HG03025 (cell line): ENCODE results near the gene PSME2.
A peak's percentile ranks its signal among the peaks of the same experiment; 100 is the strongest.
"Not testable (repeated sequence)": the region's sequence is repeated elsewhere in the genome, so short reads cannot be mapped to it uniquely, and the experiment has no call there.

Experiments used
- ATAC-seq: cut with Tn5 transposase; IDR thresholded peaks from one replicate; pipeline ENCODE4 v1.9.1; 2021; ENCODE audit warnings: mild to moderate bottlenecking, moderate library complexity; ENCODE audit not compliant: unreplicated experiment, low FRiP score

The PSME2 gene

DNA sequence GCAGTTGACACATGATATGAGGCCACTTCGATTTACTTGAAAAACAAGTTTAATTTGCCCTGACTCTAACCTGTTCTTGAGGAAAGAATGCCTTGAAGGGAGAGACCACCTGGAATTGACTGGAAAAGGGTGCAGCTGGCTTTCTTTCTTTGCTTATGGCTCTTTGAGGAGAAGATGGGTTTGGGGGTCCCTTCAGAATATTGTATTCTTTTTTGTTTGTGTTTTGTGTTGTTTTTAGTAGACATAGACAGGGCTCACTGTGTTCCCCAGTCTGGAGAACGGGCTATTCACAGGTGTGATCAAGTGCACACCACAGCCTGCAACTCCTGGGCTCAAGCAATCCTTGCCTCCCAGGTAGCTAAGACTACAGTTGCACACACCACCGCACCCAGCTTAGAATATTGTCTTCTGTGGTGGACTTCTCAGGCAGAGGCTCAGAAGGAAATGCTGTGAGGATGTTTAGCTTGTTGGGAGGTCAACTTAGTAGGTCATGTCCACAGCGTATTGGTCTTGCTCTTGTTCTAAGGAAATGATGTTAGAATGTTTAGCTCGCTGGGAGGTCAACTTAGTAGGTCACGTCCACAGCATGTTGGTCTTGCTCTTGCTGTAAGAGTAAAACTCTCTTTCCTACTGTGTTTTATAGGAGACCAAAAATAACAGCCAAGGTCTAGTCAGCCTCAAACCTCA, 30.1 kb downstream of the PSME2 start:
- ATAC-seq: no peak

DNA sequence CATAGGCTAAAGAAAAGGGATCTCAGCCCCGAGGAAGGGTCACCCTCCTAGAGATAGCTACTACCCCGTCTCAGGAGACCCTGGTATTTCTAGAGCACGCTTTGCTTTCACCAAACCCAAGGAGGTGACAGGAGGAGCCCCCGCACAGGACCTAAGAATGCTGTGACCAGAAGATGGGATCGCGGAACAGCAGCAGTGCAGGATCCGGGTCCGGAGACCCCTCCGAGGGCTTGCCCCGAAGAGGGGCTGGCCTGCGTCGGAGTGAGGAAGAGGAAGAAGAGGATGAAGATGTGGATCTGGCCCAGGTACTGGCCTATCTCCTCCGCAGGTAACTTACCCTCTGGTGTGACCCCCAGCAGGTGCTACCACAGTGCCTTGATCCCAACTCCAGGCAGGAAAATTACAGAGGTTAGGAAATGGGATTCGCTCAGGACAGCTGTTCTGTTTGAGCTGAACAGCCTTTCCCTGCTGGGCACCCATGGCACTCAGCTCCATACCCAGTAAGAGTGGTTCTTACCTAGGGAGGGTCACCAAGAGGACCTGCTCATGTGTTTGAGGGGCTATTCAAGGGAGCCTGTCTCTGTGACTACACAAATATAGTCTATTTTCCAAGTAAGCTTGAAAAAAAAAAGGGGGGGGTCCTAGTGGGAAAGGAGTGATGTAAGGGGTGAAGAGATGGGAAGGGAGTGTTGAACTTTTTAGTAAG, 30.8 kb downstream of the PSME2 start:
- ATAC-seq: no peak

DNA sequence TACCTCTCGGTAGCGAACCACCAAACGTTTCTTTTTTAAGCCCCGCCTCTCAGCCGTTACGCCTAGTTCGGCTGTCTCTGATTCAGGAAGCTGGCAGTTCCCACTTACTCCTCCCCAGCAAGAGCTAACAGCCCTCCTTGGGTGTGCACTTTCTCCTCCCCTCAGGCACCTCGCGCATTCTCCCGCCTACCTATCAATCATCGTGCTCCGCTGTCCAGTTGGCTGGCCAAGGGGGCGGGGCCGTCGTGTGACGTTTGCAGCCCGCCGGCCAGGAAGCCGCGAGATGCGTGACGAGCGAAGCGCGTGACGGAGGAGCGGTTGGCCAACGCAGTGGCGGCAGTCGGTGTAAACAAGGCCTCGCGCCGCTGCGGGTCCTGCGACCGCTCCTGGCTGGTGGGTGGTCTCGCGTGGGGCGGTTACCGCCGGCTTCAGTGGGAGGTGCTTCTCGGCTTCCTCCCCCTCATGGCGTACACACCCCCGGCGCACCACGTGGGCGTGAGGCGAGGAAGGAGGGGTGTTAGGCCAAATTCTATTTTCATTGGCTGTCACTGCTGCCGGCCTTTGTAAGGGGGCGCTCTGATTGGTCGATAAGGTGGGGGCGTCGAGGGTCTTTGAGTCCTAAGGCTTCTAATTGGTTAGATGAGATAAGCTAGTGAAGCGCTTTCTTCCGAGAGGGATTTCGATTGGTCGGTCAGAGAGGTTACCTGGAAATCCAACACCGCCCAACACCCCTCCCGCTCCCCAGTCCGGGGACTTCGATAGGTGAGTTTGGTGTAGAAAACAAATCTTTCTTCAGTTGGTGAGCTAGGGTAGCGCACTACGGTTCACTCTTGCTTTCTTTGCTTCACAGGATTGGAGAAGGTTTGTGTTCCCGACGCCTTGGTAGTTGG, 31.6 kb downstream of the PSME2 start, which contains the start of the genes DCAF11 and NRL:
Gene DCAF11 (plus strand): TSS at position 246 of the 890 bp plus-strand sequence. CDS start 818 bp downstream, outside the sequence.
Gene NRL (minus strand): TSS at position 418 of the 890 bp plus-strand sequence. CDS start 32,101 bp downstream, outside the sequence.
- ATAC-seq: peak; percentile 76

DNA sequence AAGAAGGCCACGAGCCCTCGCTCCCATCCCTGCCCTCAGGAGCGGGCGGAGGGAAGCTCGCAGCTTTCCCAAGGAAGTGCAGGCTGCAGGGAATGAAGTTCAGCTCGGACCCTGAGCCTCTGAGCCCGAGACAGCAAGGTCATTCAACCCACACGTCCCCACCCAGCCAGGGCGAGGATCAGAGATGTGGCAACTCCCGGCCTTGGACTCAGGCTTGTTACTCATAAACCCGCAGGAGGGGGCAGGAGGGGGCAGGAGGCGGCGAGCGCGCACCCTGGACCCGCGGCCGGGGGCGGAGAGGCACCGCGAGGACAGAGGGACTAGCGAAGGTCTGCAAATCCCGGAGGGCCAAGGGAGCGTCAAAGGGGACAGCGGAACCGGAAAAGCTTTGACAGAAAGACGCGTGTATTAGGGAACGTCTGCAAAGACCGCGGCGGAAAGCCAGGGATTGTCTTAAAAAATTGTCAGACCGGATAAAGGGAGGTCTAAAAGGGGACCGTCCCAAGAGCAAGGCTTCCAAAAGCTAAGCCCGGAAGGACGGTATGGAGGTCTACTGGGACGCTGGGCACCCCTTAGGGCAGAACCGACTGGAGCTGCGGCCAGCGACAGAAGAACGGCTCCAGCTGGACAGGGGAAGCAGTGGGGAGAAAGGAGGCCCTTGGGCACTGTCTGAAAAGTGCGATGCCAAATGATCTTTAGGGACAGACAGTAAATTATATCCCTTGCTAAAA, 32.4 kb downstream of the PSME2 start:
- peak; percentile 23 for ATAC-seq

DNA sequence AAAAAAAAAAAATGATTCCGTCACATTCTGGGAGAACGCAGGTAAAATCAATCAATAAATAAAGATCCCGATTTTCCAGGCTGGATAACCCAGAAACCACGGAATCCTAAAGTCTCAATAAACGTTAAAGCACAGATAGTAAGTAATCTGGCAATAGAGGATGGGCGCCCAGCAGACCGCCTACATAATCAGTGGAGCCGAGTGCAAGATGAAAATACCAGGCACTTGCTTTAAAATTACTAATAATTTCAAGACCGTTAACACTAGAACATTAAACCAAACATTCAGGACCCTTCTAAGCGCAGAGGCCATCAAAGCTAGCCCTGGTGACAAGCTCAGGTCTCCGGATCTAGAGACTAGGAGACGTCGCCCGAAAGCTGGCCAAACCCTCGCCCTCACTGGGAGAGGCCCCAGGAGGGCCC, 33.0 kb downstream of the PSME2 start:
- no peak for ATAC-seq

DNA sequence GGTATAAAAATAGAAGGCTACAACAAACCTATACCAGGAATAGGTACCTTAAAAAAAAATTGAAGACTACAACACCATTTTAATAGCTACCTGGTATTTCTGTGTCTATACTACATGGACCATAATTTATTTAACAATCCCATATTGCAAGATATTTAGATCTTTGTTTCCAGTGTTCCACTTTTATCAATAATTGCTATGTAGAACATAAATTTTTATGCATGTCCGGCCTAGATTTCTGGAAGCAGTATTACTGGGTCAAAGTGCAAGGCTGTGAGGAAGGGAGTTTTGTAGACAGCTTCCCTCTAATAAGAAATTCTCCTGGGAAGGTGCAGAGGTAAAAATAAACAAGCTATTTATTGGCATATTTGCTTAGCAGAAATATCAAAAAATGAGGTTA, 35.9 kb downstream of the PSME2 start:
- no peak for ATAC-seq

DNA sequence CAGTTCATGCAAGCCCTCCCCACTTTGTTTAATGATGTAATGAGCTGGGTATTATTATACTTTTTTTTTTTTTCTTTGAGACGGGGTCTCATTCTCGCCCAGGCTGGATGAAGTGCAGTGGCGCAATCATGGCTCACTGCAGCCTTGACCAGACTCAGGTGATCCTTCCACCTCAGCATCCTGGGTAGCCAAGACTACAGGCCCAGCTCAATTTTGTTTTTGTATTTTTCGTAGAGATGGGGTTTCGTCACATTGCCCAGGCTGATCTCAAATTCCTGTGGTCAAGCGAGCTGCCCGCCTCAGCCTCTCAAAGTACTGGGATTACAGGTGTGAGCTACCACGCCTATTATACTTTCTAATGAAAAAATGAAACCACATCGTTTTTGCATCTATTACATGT, 36.4 kb downstream of the PSME2 start:
- ATAC-seq: no peak

DNA sequence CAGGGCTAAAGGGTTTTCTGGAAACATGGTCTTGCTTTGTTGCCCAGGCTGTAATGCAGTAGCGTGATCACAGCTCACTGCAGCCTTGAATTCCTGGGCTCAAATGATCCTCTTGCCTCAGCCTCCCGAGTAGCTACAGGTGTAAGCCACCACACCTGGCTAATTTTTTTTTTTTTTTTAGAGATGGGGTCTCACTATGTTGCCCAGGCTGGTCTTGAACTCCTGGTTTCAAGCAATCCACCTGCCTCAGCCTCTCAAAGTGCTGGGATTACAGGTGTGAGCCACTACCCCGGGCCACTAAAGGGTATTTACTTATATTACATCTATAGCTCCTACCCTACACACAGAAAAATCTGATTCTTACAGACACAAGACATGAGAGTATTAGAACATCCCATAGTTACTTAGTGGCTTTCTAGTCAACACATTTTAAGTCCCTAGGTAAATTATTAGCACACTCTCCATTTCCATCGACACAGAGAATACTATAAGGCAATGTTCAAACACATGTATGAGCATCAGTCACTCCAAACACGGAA, 38.0 kb downstream of the PSME2 start:
- no peak for ATAC-seq

DNA sequence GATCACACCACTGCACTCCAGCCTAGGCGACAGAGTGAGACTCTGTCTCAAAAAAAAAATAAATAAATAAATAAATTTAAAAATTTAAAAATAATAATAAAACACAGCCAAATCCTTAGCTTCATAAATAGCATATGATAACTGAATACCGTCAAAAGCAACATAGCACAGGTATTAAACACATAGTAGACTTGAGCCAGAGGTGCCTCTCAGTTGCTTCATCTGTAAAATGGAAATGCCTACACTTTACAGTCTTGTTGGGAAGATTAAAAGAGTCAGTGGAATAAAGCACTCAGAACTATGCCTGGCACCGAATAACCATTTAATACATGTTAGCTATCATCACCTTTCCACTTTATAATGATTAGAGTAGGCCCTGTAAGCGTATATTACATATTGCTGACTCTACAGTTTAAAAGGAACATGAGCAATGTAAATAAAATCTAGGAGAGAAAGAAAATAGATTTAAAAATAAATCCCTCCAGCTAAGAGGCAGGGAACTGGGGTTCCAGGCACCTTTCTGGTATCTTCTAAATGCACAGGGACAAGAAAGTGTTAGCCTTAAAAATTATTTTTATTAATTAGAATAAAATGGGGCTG, 39.6 kb downstream of the PSME2 start:
- ATAC-seq: no peak

DNA sequence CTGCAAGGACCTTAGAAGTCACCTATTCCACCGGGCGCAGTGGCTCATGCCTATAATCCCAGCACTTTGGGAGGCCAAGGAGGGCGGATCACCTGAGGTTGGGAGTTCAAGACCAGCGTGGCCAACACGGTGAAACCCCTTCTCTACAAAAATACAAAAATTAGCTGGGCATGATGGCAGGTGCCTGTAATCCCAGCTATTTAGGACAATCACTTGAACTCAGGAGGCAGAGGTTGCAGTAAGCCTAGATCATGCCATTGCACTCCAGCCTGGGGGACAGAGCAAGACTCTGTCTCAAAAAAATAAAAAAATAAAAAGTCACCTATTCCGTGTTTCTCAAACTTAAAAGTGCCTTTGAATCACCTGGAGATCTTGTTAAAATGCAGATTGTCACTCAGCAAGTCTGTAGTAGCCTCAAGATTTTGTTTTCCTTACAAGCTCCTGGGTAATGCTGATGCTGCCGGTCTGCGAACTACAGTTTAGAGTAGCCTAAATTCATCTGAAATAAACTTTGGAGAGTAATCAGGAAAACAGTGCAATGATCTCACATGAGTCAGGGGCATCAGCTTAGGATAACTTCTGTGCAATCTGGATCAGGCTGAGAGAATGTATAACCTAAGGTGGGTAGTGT, 40.7 kb downstream of the PSME2 start:
- ATAC-seq: not testable (repeated sequence)

DNA sequence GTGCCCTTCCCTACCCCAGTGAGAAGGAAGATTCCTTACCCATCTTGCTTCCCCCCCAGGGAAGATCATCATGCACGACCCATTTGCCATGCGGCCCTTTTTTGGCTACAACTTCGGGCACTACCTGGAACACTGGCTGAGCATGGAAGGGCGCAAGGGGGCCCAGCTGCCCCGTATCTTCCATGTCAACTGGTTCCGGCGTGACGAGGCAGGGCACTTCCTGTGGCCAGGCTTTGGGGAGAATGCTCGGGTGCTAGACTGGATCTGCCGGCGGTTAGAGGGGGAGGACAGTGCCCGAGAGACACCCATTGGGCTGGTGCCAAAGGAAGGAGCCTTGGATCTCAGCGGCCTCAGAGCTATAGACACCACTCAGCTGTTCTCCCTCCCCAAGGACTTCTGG, 43.0 kb downstream of the PSME2 start:
- ATAC-seq: no peak

DNA sequence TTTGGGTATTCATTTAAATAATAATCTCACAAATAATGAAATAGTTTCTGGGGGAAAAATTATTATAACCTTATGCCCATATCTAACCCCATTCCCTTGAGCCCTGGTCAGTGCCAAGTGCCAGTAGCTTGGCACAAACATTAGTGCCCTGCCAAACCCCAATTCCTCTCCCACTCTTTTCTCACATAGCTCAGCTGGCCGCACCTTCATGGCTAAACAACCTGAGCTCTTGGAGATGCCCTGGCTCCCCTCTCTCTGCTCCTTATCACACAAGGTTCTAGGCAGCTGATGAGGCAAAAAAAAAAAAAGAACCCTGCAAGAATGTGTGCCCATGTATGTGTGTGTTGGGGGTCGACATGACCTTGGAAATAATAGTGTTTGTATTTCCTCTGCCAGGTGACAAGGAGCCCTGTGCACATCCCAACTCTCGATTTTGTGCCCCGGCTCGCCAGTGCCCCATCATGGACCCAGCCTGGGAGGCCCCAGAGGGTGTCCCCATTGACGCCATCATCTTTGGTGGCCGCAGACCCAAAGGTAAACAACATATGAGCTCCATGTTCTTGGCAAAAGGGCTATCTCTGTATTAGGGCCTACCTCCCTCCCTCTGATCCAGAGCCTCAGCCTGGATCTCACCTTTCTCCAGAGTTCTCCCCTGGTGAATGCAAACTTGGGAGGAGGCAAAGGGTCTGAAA, 43.9 kb downstream of the PSME2 start:
- ATAC-seq: no peak

DNA sequence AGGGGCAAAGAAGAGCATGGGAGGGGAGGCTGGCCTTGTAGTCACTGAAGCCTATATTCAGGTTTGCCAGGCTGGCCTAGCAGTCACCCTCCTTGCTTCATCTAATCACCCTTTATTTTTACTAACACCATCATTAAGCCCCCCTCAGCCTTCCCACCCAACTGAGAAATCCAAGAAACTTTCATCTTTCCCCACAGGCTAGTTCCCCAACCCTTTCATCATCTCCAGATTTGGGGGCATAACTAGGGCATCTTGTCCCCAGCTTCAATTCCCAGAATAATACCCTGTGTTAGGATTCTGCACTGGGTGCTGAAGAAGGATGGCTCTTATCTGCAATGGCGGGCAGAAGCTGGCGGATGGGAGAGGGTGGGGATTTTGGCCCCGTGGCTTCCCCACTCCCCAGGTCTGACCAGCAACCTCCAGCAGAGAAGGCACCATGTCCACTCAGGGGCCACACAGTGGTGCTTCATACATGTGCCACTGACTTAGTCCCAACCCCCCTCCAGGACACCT, 45.4 kb downstream of the PSME2 start:
- no peak for ATAC-seq

DNA sequence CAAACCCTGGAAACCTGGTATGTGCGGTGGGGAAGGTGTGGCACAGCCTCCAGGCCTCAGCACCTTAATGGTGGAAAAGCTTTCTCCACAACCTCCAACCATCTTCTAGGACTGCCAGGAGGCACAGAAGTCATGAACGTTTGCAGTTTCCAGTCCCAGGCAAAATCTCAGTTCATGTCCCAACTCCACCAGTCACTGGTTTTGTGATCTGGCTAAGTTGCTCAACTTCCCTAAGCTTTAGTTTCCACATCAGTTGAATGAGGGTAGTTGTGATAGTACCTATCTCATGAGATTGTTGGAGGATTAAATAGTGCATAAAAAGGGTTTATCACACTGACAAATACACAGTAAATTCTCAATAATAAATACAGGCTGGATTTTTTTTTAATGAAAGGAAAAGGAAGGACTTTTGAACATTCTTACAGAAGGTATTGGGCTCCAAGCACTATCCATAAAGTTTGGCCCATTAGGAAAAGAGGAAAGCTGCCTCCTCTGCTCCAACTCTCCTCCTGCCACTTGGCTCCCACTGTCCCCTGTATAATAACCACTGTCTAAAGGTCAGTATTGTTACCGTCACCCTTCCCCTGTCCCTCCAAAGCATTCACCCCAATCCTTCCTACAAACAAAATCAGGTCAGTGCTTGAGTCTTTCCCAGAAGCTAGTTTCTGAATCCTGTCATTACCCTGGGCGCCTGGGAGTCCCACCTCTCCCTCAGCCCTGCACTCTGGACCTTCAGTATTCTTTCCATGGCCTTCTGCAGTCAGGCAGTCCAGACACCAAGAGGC, 46.0 kb downstream of the PSME2 start:
- no peak for ATAC-seq

DNA sequence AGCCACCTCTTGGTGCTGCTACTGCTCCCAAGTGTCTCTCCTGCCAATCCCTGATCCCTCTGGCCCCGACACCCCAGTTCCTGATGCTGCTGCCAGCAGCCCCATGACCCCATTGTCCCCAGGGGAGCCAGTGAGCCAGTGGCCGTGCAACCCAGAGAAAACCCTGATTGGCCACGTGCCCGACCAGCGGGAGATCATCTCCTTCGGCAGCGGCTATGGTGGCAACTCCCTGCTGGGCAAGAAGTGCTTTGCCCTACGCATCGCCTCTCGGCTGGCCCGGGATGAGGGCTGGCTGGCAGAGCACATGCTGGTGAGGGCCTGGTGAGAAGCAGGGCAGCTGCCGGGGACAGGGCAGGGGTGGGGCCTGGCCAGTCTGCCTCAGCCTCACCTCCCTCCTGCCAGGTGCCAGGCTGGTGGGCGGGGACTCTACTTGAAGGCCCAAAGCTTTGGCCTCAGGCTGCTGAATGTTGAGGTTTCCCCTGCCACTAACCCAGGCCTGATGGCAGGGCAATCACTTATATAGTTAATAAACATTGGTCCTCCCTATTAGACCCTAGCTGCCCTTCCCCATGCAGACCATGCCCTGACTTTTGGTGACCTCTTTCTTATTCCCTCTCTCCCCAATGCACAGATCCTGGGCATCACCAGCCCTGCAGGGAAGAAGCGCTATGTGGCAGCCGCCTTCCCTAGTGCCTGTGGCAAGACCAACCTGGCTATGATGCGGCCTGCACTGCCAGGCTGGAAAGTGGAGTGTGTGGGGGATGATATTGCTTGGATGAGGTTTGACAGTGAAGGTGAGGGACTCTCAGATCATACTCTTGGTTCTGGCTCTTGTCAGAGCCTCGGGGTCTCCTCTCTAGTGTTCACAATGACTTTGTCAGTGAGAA, 47.2 kb downstream of the PSME2 start:
- no peak for ATAC-seq

DNA sequence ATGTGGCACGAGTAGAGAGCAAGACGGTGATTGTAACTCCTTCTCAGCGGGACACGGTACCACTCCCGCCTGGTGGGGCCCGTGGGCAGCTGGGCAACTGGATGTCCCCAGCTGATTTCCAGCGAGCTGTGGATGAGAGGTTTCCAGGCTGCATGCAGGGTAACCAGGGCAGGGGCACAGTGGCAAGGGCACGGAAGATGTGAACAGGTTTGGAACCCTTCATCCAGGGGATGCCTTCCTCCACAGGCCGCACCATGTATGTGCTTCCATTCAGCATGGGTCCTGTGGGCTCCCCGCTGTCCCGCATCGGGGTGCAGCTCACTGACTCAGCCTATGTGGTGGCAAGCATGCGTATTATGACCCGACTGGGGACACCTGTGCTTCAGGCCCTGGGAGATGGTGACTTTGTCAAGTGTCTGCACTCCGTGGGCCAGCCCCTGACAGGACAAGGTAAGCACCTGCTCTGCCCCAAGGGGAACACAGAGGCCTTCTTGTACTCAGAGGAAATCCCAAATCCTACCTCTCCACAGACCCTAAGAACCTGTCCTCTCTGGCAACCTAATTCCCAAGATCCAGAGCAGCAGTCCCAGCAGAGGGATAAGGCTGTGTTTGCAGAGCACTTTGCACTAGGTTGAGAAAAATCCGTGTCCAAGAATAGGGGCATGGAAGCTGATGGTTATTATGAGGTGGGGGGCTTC, 48.0 kb downstream of the PSME2 start:
- no peak for ATAC-seq
